ENCODE results near the gene TMEM212. TPM values are rescaled to one million over a fixed set of nuclear protein-coding genes. Genes with fewer than 3 reads are reported as not detected.

Gene TMEM212
- total and polyA plus RNA-seq, 11 donors, result not detected

- Histone ChIP-seq H3K4me1 (peaks cover 0 to 48% (median 24%) of the 10 kb centered on the region in 12 donors), H3K36me3 (no peaks in the 10 kb centered on the region), H3K4me3 (no peak overlapping the region), H3K9me3 (no peaks in the 10 kb centered on the region), H3K27me3 (no peaks in the 10 kb centered on the region), H3K27ac (peak overlapping the region in 1 of 12 donors; percentile 21)
- WGBS, 4 donors, result 86 to 93% (median 90%) methylated on average over 10 of the region's 10 CpGs
- intact Hi-C loops (cut with DNase I), result loop anchor here in 4 of 10 donors (2.0 to 10.0 kb wide), 5 partner anchors 17 to 504 kb away; partner anchors contain the start of gene PLD1 (in 1 of the 4)
- TF ChIP-seq POLR2A (IDR thresholded peaks at IDR 0.05), result no peak
- TF ChIP-seq, protein P1, sequence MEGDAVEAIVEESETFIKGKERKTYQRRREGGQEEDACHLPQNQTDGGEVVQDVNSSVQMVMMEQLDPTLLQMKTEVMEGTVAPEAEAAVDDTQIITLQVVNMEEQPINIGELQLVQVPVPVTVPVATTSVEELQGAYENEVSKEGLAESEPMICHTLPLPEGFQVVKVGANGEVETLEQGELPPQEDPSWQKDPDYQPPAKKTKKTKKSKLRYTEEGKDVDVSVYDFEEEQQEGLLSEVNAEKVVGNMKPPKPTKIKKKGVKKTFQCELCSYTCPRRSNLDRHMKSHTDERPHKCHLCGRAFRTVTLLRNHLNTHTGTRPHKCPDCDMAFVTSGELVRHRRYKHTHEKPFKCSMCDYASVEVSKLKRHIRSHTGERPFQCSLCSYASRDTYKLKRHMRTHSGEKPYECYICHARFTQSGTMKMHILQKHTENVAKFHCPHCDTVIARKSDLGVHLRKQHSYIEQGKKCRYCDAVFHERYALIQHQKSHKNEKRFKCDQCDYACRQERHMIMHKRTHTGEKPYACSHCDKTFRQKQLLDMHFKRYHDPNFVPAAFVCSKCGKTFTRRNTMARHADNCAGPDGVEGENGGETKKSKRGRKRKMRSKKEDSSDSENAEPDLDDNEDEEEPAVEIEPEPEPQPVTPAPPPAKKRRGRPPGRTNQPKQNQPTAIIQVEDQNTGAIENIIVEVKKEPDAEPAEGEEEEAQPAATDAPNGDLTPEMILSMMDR (IDR thresholded peaks at IDR 0.05), result no peak
- ATAC-seq (no peak), DNase-seq (no peak)
These were observed 15.2 kb upstream of the TMEM212 start for GRCh38 chr3:171827836-171828458.

- Histone ChIP-seq H3K27ac (peak overlapping the region in 10 of 12 donors; percentile 32 to 81 (median 51)), H3K4me1 (peaks cover 0 to 49% (median 28%) of the 10 kb centered on the region in 12 donors), H3K4me3 (no peak overlapping the region), H3K36me3 (no peaks in the 10 kb centered on the region), H3K9me3 (no peaks in the 10 kb centered on the region), H3K27me3 (no peaks in the 10 kb centered on the region)
- DNase-seq (no peak), ATAC-seq (no peak)
- intact Hi-C loops (cut with DNase I), result loop anchor here in 4 of 10 donors (2.0 to 10.0 kb wide), 5 partner anchors 18 to 503 kb away; partner anchors contain the start of gene PLD1 (in 1 of the 4)
- 53 to 69% (median 61%) methylated on average over 5 of the region's 5 CpGs for WGBS, 4 donors
- no peak for TF ChIP-seq POLR2A (IDR thresholded peaks at IDR 0.05)
- TF ChIP-seq, protein P1 (IDR thresholded peaks at IDR 0.05), result no peak
These were observed 14.0 kb upstream of the TMEM212 start for GRCh38 chr3:171828902-171829770.

DNA sequence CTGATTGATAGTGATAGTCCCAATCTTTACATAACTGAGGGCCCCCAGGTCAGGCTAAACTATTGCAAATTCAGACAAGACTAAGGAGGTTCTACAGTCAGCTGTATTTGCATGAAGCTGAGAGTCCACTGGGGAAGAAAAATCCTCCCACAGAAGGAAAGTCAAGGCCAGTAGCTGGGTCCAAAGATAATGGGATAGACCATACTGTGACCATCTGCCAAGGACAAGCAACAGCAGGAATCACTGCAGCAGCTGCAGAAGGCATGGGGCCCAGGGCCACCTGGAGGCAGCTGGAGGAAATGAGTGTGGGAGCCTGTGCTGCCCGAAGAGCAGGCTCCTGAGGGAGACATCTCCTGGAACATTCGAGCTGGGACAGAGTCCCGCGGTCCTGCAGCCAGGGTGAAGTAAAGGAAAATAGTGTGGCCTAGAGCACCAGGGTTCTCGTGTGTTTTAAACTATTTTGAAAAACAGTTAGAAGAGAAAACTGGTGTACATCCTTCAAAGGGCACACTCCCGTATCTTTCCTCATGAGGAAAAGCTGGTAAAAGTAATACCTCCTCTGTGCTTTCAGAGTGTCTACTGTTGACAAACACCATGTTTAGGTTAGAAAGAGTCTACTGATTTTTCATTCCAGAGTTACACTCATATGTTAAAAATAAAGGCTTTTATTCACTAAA is 13.2 kb upstream of the TMEM212 start:
- Histone ChIP-seq H3K9me3 (no peaks in the 10 kb centered on the region), H3K36me3 (no peaks in the 10 kb centered on the region), H3K4me3 (no peak overlapping the region), H3K27me3 (no peaks in the 10 kb centered on the region), H3K27ac (peak overlapping the region; percentile 32 to 81 (median 50)), H3K4me1 (peaks cover 0 to 49% (median 28%) of the 10 kb centered on the region in 12 donors)
- intact Hi-C loops (cut with DNase I), result loop anchor here in 8 of 10 donors (2.0 to 10.0 kb wide), 14 partner anchors 19 to 505 kb away; partner anchors contain the start of genes FNDC3B (in 4 of the 8) and PLD1 (in 1 of the 8)
- TF ChIP-seq POLR2A (IDR thresholded peaks at IDR 0.05), result no peak
- TF ChIP-seq, protein P1 (IDR thresholded peaks at IDR 0.05), result peak; percentile 40 to 87 (median 70)
- ATAC-seq (peak; percentile 92 to 95 (median 93)), DNase-seq (peak; percentile 84 to 92 (median 88))
- WGBS, 4 donors, result 13 to 16% (median 14%) methylated on average over 6 of the region's 6 CpGs

All from heart left ventricle (tissue), 16 donors.